H9 (cell line): Measurements from ENCODE around the gene NAA30. TPM values are rescaled to one million over a fixed set of nuclear protein-coding genes. Genes with fewer than 3 reads are reported as not detected.

Source experiments
- DNase-seq: peaks from one replicate; pipeline ENCODE4 v3.0.0-alpha.2; 2017
- H2AFZ ChIP-seq: one replicate; pipeline ENCODE4 v1.6.1; 2013; ENCODE audit warnings: mild to moderate bottlenecking, low read length, control low read depth, moderate library complexity
- H2AK5ac ChIP-seq: 2 replicates; pipeline ENCODE4 v1.6.1; 2013; ENCODE audit warnings: low read length, control low read depth, mixed read lengths; ENCODE audit not compliant: insufficient read length
- H2BK120ac ChIP-seq: one replicate; pipeline ENCODE4 v1.6.1; 2013; ENCODE audit warnings: low read depth, mild to moderate bottlenecking, low read length, control low read depth, inconsistent platforms; ENCODE audit not compliant: poor library complexity, severe bottlenecking
- H2BK12ac ChIP-seq: 2 replicates; pipeline ENCODE4 v1.6.1; 2013; ENCODE audit warnings: low read length, control low read depth, mixed read lengths, low read depth; ENCODE audit not compliant: insufficient read length
- H2BK15ac ChIP-seq: 2 replicates; pipeline ENCODE4 v1.6.1; 2013; ENCODE audit warnings: low read depth, low read length, control low read depth
- H2BK20ac ChIP-seq: one replicate; pipeline ENCODE4 v1.6.1; 2013; ENCODE audit warnings: low read depth, mild to moderate bottlenecking, low read length, control low read depth, inconsistent platforms; ENCODE audit not compliant: poor library complexity, severe bottlenecking
- H2BK5ac ChIP-seq: 2 replicates; pipeline ENCODE4 v1.6.1; 2013; ENCODE audit warnings: low read length, control low read depth, mixed read lengths; ENCODE audit not compliant: insufficient read length
- H3K14ac ChIP-seq: 2 replicates; pipeline ENCODE4 v1.6.1; 2013; ENCODE audit warnings: low read length, control low read depth; ENCODE audit not compliant: insufficient read depth
- H3K18ac ChIP-seq: 2 replicates; pipeline ENCODE4 v1.6.1; 2013; ENCODE audit warnings: low read depth, mild to moderate bottlenecking, mixed read lengths, low read length, control low read depth; ENCODE audit not compliant: insufficient read length
- H3K23ac ChIP-seq: 2 replicates; pipeline ENCODE4 v1.6.1; 2013; ENCODE audit warnings: low read length, control low read depth, mixed read lengths, low read depth; ENCODE audit not compliant: insufficient read length
- H3K23me2 ChIP-seq: 2 replicates; pipeline ENCODE4 v1.6.1; 2013; ENCODE audit warnings: low read depth, mild to moderate bottlenecking, mixed read lengths, low read length, control low read depth; ENCODE audit not compliant: insufficient read length, poor library complexity, severe bottlenecking
- H3K27ac ChIP-seq: 2 replicates; pipeline ENCODE4 v1.5.1; 2013; ENCODE audit warnings: low read length, control low read depth, mixed read lengths, low read depth; ENCODE audit not compliant: insufficient read length
- H3K27me3 ChIP-seq: 2 replicates; pipeline ENCODE4 v1.6.1; 2013; ENCODE audit warnings: low read length, control low read depth, inconsistent platforms; ENCODE audit not compliant: insufficient read depth
- H3K4ac ChIP-seq: 2 replicates; pipeline ENCODE4 v1.6.1; 2013; ENCODE audit warnings: low read depth, mild to moderate bottlenecking, control low read depth, inconsistent platforms, low read length, moderate library complexity
- H3K4me1 ChIP-seq: 2 replicates; pipeline ENCODE4 v1.6.1; 2013; ENCODE audit warnings: low read length, control low read depth, inconsistent platforms; ENCODE audit not compliant: insufficient read depth
- H3K4me2 ChIP-seq: 2 replicates; pipeline ENCODE4 v1.6.1; 2013; ENCODE audit warnings: low read length, control low read depth, mixed read lengths; ENCODE audit not compliant: insufficient read length, insufficient read depth
- H3K56ac ChIP-seq: 2 replicates; pipeline ENCODE4 v1.6.1; 2013; ENCODE audit warnings: low read depth, mild to moderate bottlenecking, mixed read lengths, low read length, control low read depth; ENCODE audit not compliant: insufficient read length
- H3K79me1 ChIP-seq: 2 replicates; pipeline ENCODE4 v1.6.1; 2013; ENCODE audit warnings: low read depth, mild to moderate bottlenecking, moderate library complexity, low read length, control low read depth, inconsistent platforms; ENCODE audit not compliant: insufficient read depth, poor library complexity, severe bottlenecking
- H3K79me2 ChIP-seq: 2 replicates; pipeline ENCODE4 v1.6.1; 2013; ENCODE audit warnings: low read length, control low read depth, inconsistent platforms; ENCODE audit not compliant: insufficient read depth
- H3K9ac ChIP-seq: 2 replicates; pipeline ENCODE4 v1.6.1; 2013; ENCODE audit warnings: low read length, control low read depth, mixed read lengths; ENCODE audit not compliant: insufficient read length; ENCODE audit errors: extremely low read depth
- H3K9me3 ChIP-seq: one replicate; pipeline ENCODE4 v1.6.1; 2013; ENCODE audit warnings: low read depth, low read length, inconsistent platforms; ENCODE audit not compliant: control insufficient read depth
- H3T11ph ChIP-seq: one replicate; pipeline ENCODE4 v1.6.1; 2013; ENCODE audit warnings: mild to moderate bottlenecking, low read length, control low read depth, inconsistent platforms
- H4K20me1 ChIP-seq: one replicate; pipeline ENCODE4 v1.6.1; 2013; ENCODE audit not compliant: control insufficient read depth, insufficient read length, insufficient read depth
- H4K5ac ChIP-seq: 2 replicates; pipeline ENCODE4 v1.6.1; 2013; ENCODE audit warnings: low read depth, mild to moderate bottlenecking, mixed read lengths, low read length, control low read depth; ENCODE audit not compliant: insufficient read length
- H4K8ac ChIP-seq: replicated peaks from 2 replicates; pipeline ENCODE4 v1.6.1; 2013; ENCODE audit warnings: low read length, control low read depth, mixed read lengths, low read depth; ENCODE audit not compliant: insufficient read length
- H4K91ac ChIP-seq: 2 replicates; pipeline ENCODE4 v1.6.1; 2013; ENCODE audit warnings: low read depth, mild to moderate bottlenecking, moderate library complexity, mixed read lengths, low read length, control low read depth; ENCODE audit not compliant: insufficient read length
- H3K27ac Mint-ChIP-seq, 3 experiments: 2 replicates in 2 of 3; 3 replicates in 1 of 3; pipeline ENCODE4 v1.8.0; 2020 to 2021; ENCODE audit warnings: mixed read lengths in 3 of 3, mild to moderate bottlenecking in 1 of 3, moderate library complexity in 1 of 3
- H3K27me3 Mint-ChIP-seq: 2 replicates; pipeline ENCODE4 v1.8.0; 2021; ENCODE audit warnings: low read depth, mild to moderate bottlenecking, moderate library complexity, mixed read lengths
- H3K36me3 Mint-ChIP-seq, 3 experiments: 2 replicates in 2 of 3; 3 replicates in 1 of 3; pipeline ENCODE4 v1.8.0; 2020 to 2021; ENCODE audit warnings: low read depth in 3 of 3, mixed read lengths in 3 of 3; ENCODE audit not compliant: insufficient read depth in 1 of 3
- H3K4me1 Mint-ChIP-seq, 2 experiments: 2 replicates each; pipeline ENCODE4 v1.8.0; 2020; ENCODE audit warnings: mixed read lengths in 2 of 2
- H3K4me3 Mint-ChIP-seq, 2 experiments: 2 replicates in 1 of 2; 3 replicates in 1 of 2; pipeline ENCODE4 v1.8.0; 2020 to 2021; ENCODE audit warnings: mild to moderate bottlenecking in 2 of 2, mixed read lengths in 2 of 2, moderate library complexity in 1 of 2
- H3K9me3 Mint-ChIP-seq, 2 experiments: 2 replicates in 1 of 2; 3 replicates in 1 of 2; pipeline ENCODE4 v1.8.0; 2020; ENCODE audit warnings: mild to moderate bottlenecking in 2 of 2, mixed read lengths in 2 of 2, moderate library complexity in 1 of 2
- CTCF ChIP-seq: fragments of 200-600 bp; sonication (generic); conservative IDR thresholded peaks from 3 replicates; pipeline ENCODE4 v1.8.0; 2021; ENCODE audit warnings: antibody characterized with exemption, mild to moderate bottlenecking
- total RNA-seq: library from RNA; stranded (reverse); gene quantifications from 2 replicates; pipeline ENCODE4 v1.2.1, GENCODE V29; 2021

Gene NAA30
- total RNA-seq, 1 experiment from 2014 or later = 20.9 TPM

DNA sequence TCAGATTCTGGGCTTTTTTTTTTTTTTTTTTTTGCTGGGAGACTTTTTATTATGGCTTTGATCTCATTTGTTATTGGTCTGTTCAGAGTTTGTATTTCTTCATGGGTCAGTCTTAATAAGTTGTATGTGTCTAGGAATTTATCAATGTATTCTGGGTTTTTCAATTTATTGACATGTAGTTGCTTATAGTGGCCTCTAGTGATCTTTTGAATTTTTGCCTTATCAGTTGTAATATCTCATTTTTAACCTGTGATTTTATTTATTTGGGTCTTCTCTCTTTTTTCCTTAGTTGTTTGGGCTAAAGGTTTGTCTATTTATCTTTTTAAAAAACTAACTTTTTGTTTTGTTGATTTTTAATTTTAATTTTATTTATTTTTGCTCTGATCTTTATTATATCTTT, 45.5 kb downstream of the NAA30 start:
- DNase-seq = no peak
- no peak overlapping the region for H2BK15ac ChIP-seq
- no peak overlapping the region for H4K8ac ChIP-seq
- no peak overlapping the region for H2BK5ac ChIP-seq
- H2AK5ac ChIP-seq = no peak overlapping the region
- no peak overlapping the region for H3T11ph ChIP-seq
- H3K4me1 ChIP-seq = no peaks in the 10 kb centered on the region
- no peak overlapping the region for H3K14ac ChIP-seq
- H2BK120ac ChIP-seq = no peak overlapping the region
- no peak overlapping the region for H4K91ac ChIP-seq
- H3K9me3 ChIP-seq = no peaks in the 10 kb centered on the region
- H3K4me2 ChIP-seq = no peak overlapping the region
- H4K20me1 ChIP-seq = no peaks in the 10 kb centered on the region
- H3K4ac ChIP-seq = no peak overlapping the region
- peak; percentile 27; the same call in 1 of the 3 replicates for TF ChIP-seq CTCF
- no peak overlapping the region for H3K9ac ChIP-seq
- no peaks in the 10 kb centered on the region for H3K27me3 ChIP-seq
- Mint-ChIP-seq H3K36me3 (no peaks in the 10 kb centered on the region), H3K9me3 (no peaks in the 10 kb centered on the region), H3K27me3 (peaks cover under 1% of the 10 kb centered on the region; the same call in 1 of the 2 replicates), H3K27ac (no peak overlapping the region), H3K4me1 (no peaks in the 10 kb centered on the region), H3K4me3 (no peak overlapping the region)
- no peak overlapping the region for H3K18ac ChIP-seq
- H3K56ac ChIP-seq = no peak overlapping the region
- H2BK20ac ChIP-seq = no peak overlapping the region
- no peak overlapping the region for H3K27ac ChIP-seq
- H4K5ac ChIP-seq = no peak overlapping the region
- H2BK12ac ChIP-seq = no peak overlapping the region
- H3K23ac ChIP-seq = no peak overlapping the region
- H2AFZ ChIP-seq = no peak overlapping the region
- H3K79me2 ChIP-seq = no peaks in the 10 kb centered on the region
- no peaks in the 10 kb centered on the region for H3K23me2 ChIP-seq
- H3K79me1 ChIP-seq = no peaks in the 10 kb centered on the region
